Mesothelial cell of epicardium (in vitro differentiated cells): ENCODE results near the gene SOX14. TPM values are rescaled to one million over a fixed set of nuclear protein-coding genes. Genes with fewer than 3 reads are reported as not detected.
A peak's percentile ranks its signal among the peaks of the same experiment; 100 is the strongest.

Experiments used
- DNase-seq, 2 experiments: peaks; one replicate each; pipeline ENCODE4 v3.0.0; 2021; ENCODE audit warnings: low spot score in 2 of 2; ENCODE audit not compliant: unreplicated experiment in 2 of 2
- H3K27ac Mint-ChIP-seq: 2 replicates; pipeline ENCODE4 v1.8.0; 2021; ENCODE audit warnings: mixed read lengths
- H3K27me3 Mint-ChIP-seq: 2 replicates; pipeline ENCODE4 v1.8.0; 2021; ENCODE audit warnings: low read depth, mixed read lengths
- H3K36me3 Mint-ChIP-seq: 2 replicates; pipeline ENCODE4 v1.8.0; 2021; ENCODE audit warnings: mixed read lengths
- H3K4me1 Mint-ChIP-seq: 2 replicates; pipeline ENCODE4 v1.8.0; 2021; ENCODE audit warnings: mixed read lengths
- H3K4me3 Mint-ChIP-seq: 2 replicates; pipeline ENCODE4 v1.8.0; 2021; ENCODE audit warnings: mild to moderate bottlenecking, moderate library complexity, mixed read lengths
- H3K9me3 Mint-ChIP-seq: 2 replicates; pipeline ENCODE4 v1.8.0; 2021; ENCODE audit warnings: mixed read lengths
- total RNA-seq: library from RNA; stranded (reverse); gene quantifications from 3 replicates; pipeline ENCODE4 v1.2.1, GENCODE V29; 2021
- TF ChIP-seq, protein P1 (sequence below): fragments of 200-600 bp; sonication (generic); IDR thresholded peaks from one replicate; pipeline ENCODE4 v1.5.0; 2021; ENCODE audit warnings: antibody characterized with exemption; ENCODE audit not compliant: unreplicated experiment

SOX14 gene
- total RNA-seq, 1 donor from 2014 or later = 0.18 TPM

DNA sequence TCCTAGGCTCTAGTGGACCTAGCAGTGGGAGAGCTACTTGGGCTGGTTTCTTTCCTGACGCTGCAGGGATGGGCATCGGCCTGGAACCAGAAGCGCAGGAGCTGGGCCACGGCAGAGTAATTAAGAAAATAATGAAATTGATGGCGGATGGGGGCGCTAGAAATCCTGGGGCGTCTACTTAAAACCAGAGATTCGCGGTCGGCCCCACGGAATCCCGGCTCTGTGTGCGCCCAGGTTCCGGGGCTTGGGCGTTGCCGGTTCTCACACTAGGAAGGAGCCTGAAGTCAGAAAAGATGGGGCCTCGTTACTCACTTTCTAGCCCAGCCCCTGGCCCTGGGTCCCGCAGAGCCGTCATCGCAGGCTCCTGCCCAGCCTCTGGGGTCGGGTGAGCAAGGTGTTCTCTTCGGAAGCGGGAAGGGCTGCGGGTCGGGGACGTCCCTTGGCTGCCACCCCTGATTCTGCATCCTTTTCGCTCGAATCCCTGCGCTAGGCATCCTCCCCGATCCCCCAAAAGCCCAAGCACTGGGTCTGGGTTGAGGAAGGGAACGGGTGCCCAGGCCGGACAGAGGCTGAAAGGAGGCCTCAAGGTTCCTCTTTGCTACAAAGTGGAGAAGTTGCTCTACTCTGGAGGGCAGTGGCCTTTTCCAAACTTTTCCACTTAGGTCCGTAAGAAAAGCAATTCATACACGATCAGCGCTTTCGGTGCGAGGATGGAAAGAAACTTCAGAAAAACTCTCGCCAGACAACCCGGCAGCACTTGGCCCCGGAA lies 6.1 kb downstream of the SOX14 start:
- Mint-ChIP-seq H3K4me1 (peaks cover 28% of the 10 kb centered on the region), H3K27ac (no peak overlapping the region), H3K36me3 (no peaks in the 10 kb centered on the region), H3K4me3 (no peak overlapping the region), H3K9me3 (no peaks in the 10 kb centered on the region), H3K27me3 (peaks cover 100% of the 10 kb centered on the region)
- DNase-seq = no peak
- TF ChIP-seq, protein P1, sequence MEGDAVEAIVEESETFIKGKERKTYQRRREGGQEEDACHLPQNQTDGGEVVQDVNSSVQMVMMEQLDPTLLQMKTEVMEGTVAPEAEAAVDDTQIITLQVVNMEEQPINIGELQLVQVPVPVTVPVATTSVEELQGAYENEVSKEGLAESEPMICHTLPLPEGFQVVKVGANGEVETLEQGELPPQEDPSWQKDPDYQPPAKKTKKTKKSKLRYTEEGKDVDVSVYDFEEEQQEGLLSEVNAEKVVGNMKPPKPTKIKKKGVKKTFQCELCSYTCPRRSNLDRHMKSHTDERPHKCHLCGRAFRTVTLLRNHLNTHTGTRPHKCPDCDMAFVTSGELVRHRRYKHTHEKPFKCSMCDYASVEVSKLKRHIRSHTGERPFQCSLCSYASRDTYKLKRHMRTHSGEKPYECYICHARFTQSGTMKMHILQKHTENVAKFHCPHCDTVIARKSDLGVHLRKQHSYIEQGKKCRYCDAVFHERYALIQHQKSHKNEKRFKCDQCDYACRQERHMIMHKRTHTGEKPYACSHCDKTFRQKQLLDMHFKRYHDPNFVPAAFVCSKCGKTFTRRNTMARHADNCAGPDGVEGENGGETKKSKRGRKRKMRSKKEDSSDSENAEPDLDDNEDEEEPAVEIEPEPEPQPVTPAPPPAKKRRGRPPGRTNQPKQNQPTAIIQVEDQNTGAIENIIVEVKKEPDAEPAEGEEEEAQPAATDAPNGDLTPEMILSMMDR = no peak

DNA sequence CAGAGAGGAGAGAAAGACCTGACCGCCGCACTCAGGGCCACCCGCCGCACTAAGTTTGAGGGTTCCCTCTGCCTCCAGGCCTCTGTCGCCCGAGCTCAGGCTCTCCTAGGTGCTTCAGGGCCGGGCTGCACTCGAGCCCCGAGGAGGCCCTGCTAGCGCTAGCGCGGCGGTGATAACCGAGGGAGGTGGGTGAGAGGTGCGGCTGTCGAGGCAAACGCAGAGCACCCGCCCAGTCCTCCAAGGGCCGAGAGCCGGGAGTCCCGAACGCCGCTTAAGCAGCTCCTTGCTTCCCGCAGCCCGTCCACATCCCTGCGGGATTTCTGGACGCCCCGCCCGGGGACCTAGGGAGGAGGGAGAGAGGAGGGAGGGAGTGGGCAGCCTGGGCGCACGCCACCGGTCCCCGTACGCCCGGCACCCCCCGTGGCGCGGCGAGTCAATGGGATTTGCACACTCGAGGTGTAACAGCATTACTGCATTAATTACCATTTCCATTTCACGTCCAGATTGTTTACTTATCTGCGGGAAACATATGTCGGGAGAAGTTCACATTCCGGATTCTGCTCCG lies 6.8 kb downstream of the SOX14 start:
- peak in 1 of 2 experiments; percentile 42 for DNase-seq
- Mint-ChIP-seq H3K4me3 (no peak overlapping the region), H3K4me1 (peaks cover 25% of the 10 kb centered on the region), H3K36me3 (no peaks in the 10 kb centered on the region), H3K27me3 (peaks cover 100% of the 10 kb centered on the region), H3K27ac (no peak overlapping the region), H3K9me3 (no peaks in the 10 kb centered on the region)
- TF ChIP-seq, protein P1 = no peak

DNA sequence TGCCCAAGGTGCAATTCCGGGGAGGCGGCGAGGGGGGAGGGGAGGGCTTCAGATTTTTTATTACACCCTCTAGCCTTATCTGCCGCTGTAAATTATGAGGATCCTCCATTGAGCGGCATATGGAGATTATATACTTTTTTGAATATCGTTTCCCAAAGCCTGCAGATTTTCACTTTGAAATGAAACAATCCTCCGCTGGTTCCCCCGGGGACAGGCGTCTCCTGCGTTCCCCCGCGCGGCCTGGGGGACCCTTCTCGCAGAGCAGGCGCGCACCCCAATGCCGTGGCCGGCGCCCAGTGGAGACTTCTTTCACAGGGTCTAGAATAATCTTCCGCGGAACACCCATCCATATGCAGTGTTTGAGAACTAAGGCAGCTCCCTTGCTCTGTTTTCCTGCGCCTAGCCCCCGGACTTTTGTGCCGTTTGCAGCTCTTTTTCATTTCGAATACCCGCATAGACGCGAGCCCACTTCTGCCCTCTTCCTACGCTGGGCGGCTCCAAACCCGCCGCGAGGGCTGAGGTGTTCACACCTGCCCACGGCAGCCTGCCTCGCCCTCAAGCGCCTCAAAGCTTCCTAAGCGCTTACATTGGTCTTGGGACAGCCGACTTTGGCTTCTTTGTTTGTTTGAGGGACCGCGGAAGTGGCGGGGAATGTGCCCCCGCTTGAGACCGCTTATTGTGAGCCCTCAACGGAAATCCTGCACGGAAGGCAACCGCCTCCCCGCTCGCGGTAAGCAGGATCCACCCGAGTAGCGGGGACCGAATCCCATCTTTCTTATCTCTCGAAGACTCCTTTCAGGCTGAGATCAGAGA lies 7.5 kb downstream of the SOX14 start:
- Mint-ChIP-seq H3K4me3 (peak overlapping the region; percentile 6), H3K9me3 (no peaks in the 10 kb centered on the region), H3K4me1 (peaks cover 25% of the 10 kb centered on the region), H3K27me3 (peaks cover 100% of the 10 kb centered on the region), H3K36me3 (no peaks in the 10 kb centered on the region), H3K27ac (no peak overlapping the region)
- peak in 1 of 2 experiments; percentile 43 for DNase-seq
- TF ChIP-seq, protein P1 = no peak

DNA sequence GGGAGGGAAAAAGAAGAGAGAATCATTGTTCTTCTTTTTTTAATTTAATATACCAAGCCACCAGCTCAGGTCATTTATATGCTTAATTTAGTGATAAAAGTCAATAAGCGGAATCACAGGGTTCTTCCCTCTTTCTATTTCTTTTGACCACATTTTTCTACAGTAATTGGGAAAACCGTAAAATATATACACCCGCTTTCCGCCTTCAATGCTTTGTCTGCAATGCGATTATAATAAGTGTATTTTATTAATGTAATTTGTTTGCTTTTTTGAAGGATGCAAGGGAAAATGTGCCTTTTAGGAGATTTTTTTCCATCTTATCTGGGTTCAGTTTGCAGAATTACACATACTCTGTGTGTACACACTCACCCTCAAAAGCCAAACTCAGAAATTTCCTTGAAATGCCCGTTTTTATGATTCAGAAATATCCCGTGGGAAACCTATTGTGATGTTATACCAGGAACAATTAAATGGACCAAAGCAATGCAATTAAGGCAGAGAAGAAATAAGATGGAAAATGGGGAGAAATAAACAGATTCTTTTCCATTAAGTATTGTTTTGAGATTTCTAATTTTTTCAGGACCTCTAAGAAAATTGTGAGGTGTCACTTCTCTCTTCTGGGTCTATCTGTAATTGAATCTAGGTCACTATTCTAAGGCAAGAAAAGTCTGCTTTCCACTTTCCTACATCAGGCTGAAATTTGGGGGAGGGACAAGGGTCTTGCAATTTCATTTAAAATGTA lies 8.3 kb downstream of the SOX14 start:
- Mint-ChIP-seq H3K27ac (no peak overlapping the region), H3K27me3 (peaks cover 100% of the 10 kb centered on the region), H3K4me3 (no peak overlapping the region), H3K9me3 (no peaks in the 10 kb centered on the region), H3K36me3 (no peaks in the 10 kb centered on the region), H3K4me1 (peaks cover 25% of the 10 kb centered on the region)
- TF ChIP-seq, protein P1 = no peak
- DNase-seq = no peak

DNA sequence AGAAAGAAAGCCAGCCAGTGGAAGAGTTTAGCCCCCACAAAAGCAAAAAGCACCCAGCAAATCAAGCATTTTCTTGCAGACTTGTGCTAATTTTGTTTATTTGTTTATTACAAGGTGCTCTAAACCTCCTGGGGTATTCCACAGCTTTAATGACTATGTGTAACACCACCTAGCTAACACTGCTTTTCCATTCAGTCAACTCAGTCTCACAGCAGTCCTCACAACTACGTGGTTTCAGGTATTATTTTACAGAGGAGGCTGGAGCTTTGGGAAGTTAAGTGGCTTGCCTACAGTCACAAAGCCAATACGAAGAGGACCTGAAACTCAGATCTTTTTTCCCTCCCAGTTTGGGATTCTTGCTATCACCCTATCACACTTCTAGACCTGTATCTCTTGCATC lies 14.8 kb downstream of the SOX14 start:
- Mint-ChIP-seq H3K9me3 (no peaks in the 10 kb centered on the region), H3K4me1 (no peaks in the 10 kb centered on the region), H3K27me3 (peaks cover 71% of the 10 kb centered on the region), H3K4me3 (no peak overlapping the region), H3K36me3 (no peaks in the 10 kb centered on the region), H3K27ac (no peak overlapping the region)
- TF ChIP-seq, protein P1 = no peak
- no peak for DNase-seq
